HG03095 (cell line): ENCODE measurements around the gene RASGRF2.
A peak's percentile ranks its signal among the peaks of the same experiment; 100 is the strongest.

Experiments used
- ATAC-seq: cut with Tn5 transposase; IDR thresholded peaks from one replicate; pipeline ENCODE4 v1.9.1; 2021; ENCODE audit warnings: moderate library complexity; ENCODE audit not compliant: unreplicated experiment

Gene RASGRF2

GRCh38 chr5:81195335-81195929, 235.3 kb downstream of the RASGRF2 start:
- no peak for ATAC-seq

GRCh38 chr5:81202655-81203054, 242.5 kb downstream of the RASGRF2 start:
- no peak for ATAC-seq

GRCh38 chr5:81203729-81204128, 243.6 kb downstream of the RASGRF2 start:
- ATAC-seq: no peak

GRCh38 chr5:81204205-81204604, 244.0 kb downstream of the RASGRF2 start:
- ATAC-seq: no peak

- no peak for ATAC-seq
Measured at GRCh38 chr5:81205058-81205457, 244.9 kb downstream of the RASGRF2 start.

- no peak for ATAC-seq
Measured at GRCh38 chr5:81207009-81207408, 246.8 kb downstream of the RASGRF2 start.

- ATAC-seq: no peak
Measured at GRCh38 chr5:81208904-81209303, 248.7 kb downstream of the RASGRF2 start.

GRCh38 chr5:81209386-81209785, 249.2 kb downstream of the RASGRF2 start:
- ATAC-seq: no peak

- ATAC-seq: no peak
Measured at GRCh38 chr5:81209869-81210493, 249.8 kb downstream of the RASGRF2 start.

GRCh38 chr5:81212211-81212751, 252.1 kb downstream of the RASGRF2 start:
- ATAC-seq: peak; percentile 55

GRCh38 chr5:81213070-81213469, 252.9 kb downstream of the RASGRF2 start:
- ATAC-seq: no peak

- no peak for ATAC-seq
Measured at GRCh38 chr5:81214848-81215247, 254.7 kb downstream of the RASGRF2 start.

GRCh38 chr5:81216152-81216551, 256.0 kb downstream of the RASGRF2 start:
- ATAC-seq: no peak

GRCh38 chr5:81219389-81219788, 259.2 kb downstream of the RASGRF2 start:
- no peak for ATAC-seq

GRCh38 chr5:81222285-81222684, 262.1 kb downstream of the RASGRF2 start:
- ATAC-seq: no peak

GRCh38 chr5:81225463-81225862, 265.3 kb downstream of the RASGRF2 start:
- ATAC-seq: no peak

GRCh38 chr5:81226286-81226685, 266.1 kb downstream of the RASGRF2 start:
- no peak for ATAC-seq

- ATAC-seq: no peak
Measured at GRCh38 chr5:81226949-81227348, 266.8 kb downstream of the RASGRF2 start.

GRCh38 chr5:81228084-81228483, 267.9 kb downstream of the RASGRF2 start:
- ATAC-seq: no peak

GRCh38 chr5:81230416-81230815, 270.3 kb downstream of the RASGRF2 start:
- no peak for ATAC-seq

GRCh38 chr5:81232464-81233079, 272.4 kb downstream of the RASGRF2 start:
- no peak for ATAC-seq

- no peak for ATAC-seq
Measured at GRCh38 chr5:81233080-81233634, 273.0 kb downstream of the RASGRF2 start, which contains the start of gene CKMT2. TSS of gene CKMT2 (plus strand) at chr5:81233322. CDS start at chr5:81251133, 17,811 bp downstream.
